Hepatocyte (in vitro differentiated cells): ENCODE measurements around the gene SCARF2. TPM values are rescaled to one million over a fixed set of nuclear protein-coding genes. Genes with fewer than 3 reads are reported as not detected.

ENCODE experiments used
- DNase-seq: peaks from one replicate; pipeline ENCODE4 v3.0.0-alpha.2; 2016; ENCODE audit warnings: low spot score
- H2AFZ ChIP-seq: fragments of 200-600 bp; sonication (generic); 2 replicates; pipeline ENCODE4 v1.6.0; 2016; ENCODE audit warnings: antibody characterized with exemption, mild to moderate bottlenecking
- H3K27ac ChIP-seq: fragments of 200-600 bp; sonication (generic); 2 replicates; pipeline ENCODE4 v1.5.1; 2016; ENCODE audit warnings: mild to moderate bottlenecking
- H3K27me3 ChIP-seq: fragments of 200-600 bp; sonication (generic); 2 replicates; pipeline ENCODE4 v1.6.1; 2016
- H3K36me3 ChIP-seq: fragments of 200-600 bp; sonication (generic); replicated peaks from 2 replicates; pipeline ENCODE4 v1.5.1; 2016; ENCODE audit warnings: low read depth; ENCODE audit not compliant: insufficient read depth
- H3K4me1 ChIP-seq: fragments of 200-600 bp; sonication (generic); 2 replicates; pipeline ENCODE4 v1.5.1; 2016; ENCODE audit warnings: mild to moderate bottlenecking, moderate library complexity; ENCODE audit not compliant: insufficient read depth
- H3K4me2 ChIP-seq: fragments of 200-600 bp; sonication (generic); 2 replicates; pipeline ENCODE4 v1.6.0; 2016
- H3K4me3 ChIP-seq: fragments of 200-600 bp; sonication (generic); 2 replicates; pipeline ENCODE4 v1.5.1; 2016; ENCODE audit warnings: mild to moderate bottlenecking
- H3K79me2 ChIP-seq: fragments of 200-600 bp; sonication (generic); 2 replicates; pipeline ENCODE4 v1.6.0; 2017; ENCODE audit warnings: mild to moderate bottlenecking
- H3K9me2 ChIP-seq: fragments of 200-600 bp; sonication (generic); replicated peaks from 2 replicates; pipeline ENCODE4 v1.6.0; 2017; ENCODE audit warnings: mild to moderate bottlenecking; ENCODE audit not compliant: insufficient read depth
- H3K9me3 ChIP-seq: fragments of 200-600 bp; sonication (generic); 2 replicates; pipeline ENCODE4 v1.5.1; 2016; ENCODE audit warnings: low read depth, mild to moderate bottlenecking
- H4K20me1 ChIP-seq: fragments of 200-600 bp; sonication (generic); 2 replicates; pipeline ENCODE4 v1.6.0; 2016; ENCODE audit warnings: mild to moderate bottlenecking; ENCODE audit not compliant: insufficient read depth, poor library complexity, severe bottlenecking
- CTCF ChIP-seq: fragments of 200-600 bp; sonication (generic); IDR thresholded peaks from 2 replicates; pipeline ENCODE4 v1.5.1; 2016; ENCODE audit warnings: antibody characterized with exemption, mild to moderate bottlenecking; ENCODE audit not compliant: poor library complexity
- EZH2 ChIP-seq: fragments of 200-600 bp; sonication (generic); IDR thresholded peaks from 2 replicates; pipeline ENCODE4 v1.6.1; 2016; ENCODE audit warnings: antibody characterized with exemption, mild to moderate bottlenecking, borderline replicate concordance
- EZH2phosphoT487 ChIP-seq: fragments of 200-600 bp; sonication (generic); IDR thresholded peaks from one replicate; pipeline ENCODE4 v1.6.1; 2018; ENCODE audit warnings: antibody characterized with exemption, mild to moderate bottlenecking, low read depth, moderate library complexity; ENCODE audit not compliant: unreplicated experiment, severe bottlenecking
- WGBS: methylation state at CpG from one replicate; pipeline ENCODE4 v1.1.6; 2016; ENCODE audit warnings: low lambda C conversion rate; ENCODE audit errors: missing lambda C conversion rate; 5-methylcytosine and 5-hydroxymethylcytosine counted together
- polyA plus RNA-seq: library from polyadenylated mRNA; unstranded; fragments of >200 nt; fragmentation: Nextera tagmentation; extraction: Ambion mirVana; gene quantifications from 2 replicates; pipeline ENCODE4 v1.2.1, GENCODE V29; 2016
- total RNA-seq: library from RNA; depleted of rRNA; stranded (reverse); fragments of >200 nt; gene quantifications from 2 replicates; pipeline ENCODE4 v1.2.3, GENCODE V29; 2014

The SCARF2 gene
- total and polyA plus RNA-seq, 2 experiments from 2014 or later: 19.3 to 35.2 TPM

- H3K4me1 ChIP-seq: peaks cover 36% of the 10 kb centered on the region
- no peaks in the 10 kb centered on the region for H3K36me3 ChIP-seq
- peak; percentile 73 for DNase-seq
- no peaks in the 10 kb centered on the region for H3K9me2 ChIP-seq
- no peak for TF ChIP-seq EZH2
- WGBS: 59% methylated on average over 19 of the region's 21 CpGs
- no peak overlapping the region for H3K4me3 ChIP-seq
- H4K20me1 ChIP-seq: no peaks in the 10 kb centered on the region
- H3K79me2 ChIP-seq: no peaks in the 10 kb centered on the region
- H3K27ac ChIP-seq: peak overlapping the region; percentile 94
- H3K9me3 ChIP-seq: no peaks in the 10 kb centered on the region
- no peak overlapping the region for H3K4me2 ChIP-seq
- H3K27me3 ChIP-seq: no peaks in the 10 kb centered on the region
- no peak overlapping the region for H2AFZ ChIP-seq
These were observed 15.2 kb downstream of the SCARF2 start for GRCh38 chr22:20422271-20423007.

- H3K27ac ChIP-seq: peak overlapping the region; percentile 94
- H3K27me3 ChIP-seq: no peaks in the 10 kb centered on the region
- WGBS: 79% methylated on average over 7 of the region's 7 CpGs
- no peaks in the 10 kb centered on the region for H3K79me2 ChIP-seq
- no peaks in the 10 kb centered on the region for H3K36me3 ChIP-seq
- no peak overlapping the region for H3K4me2 ChIP-seq
- DNase-seq: no peak
- H3K4me3 ChIP-seq: no peak overlapping the region
- H3K9me3 ChIP-seq: no peaks in the 10 kb centered on the region
- peaks cover 36% of the 10 kb centered on the region for H3K4me1 ChIP-seq
- TF ChIP-seq EZH2 (no peak), CTCF (no peak), EZH2phosphoT487 (no peak)
- H4K20me1 ChIP-seq: no peaks in the 10 kb centered on the region
- H3K9me2 ChIP-seq: no peaks in the 10 kb centered on the region
- no peak overlapping the region for H2AFZ ChIP-seq
These were observed 16.1 kb downstream of the SCARF2 start for GRCh38 chr22:20421507-20421874.

- H3K27me3 ChIP-seq: no peaks in the 10 kb centered on the region
- no peaks in the 10 kb centered on the region for H3K79me2 ChIP-seq
- H3K9me2 ChIP-seq: no peaks in the 10 kb centered on the region
- H3K27ac ChIP-seq: peak overlapping the region; percentile 94
- TF ChIP-seq EZH2phosphoT487 (no peak), CTCF (no peak), EZH2 (no peak)
- no peak for DNase-seq
- H3K4me1 ChIP-seq: peaks cover 36% of the 10 kb centered on the region
- no peaks in the 10 kb centered on the region for H4K20me1 ChIP-seq
- H3K4me3 ChIP-seq: no peak overlapping the region
- H3K36me3 ChIP-seq: no peaks in the 10 kb centered on the region
- no peak overlapping the region for H2AFZ ChIP-seq
- no peak overlapping the region for H3K4me2 ChIP-seq
- WGBS: 90% methylated on average over 11 of the region's 11 CpGs
- no peaks in the 10 kb centered on the region for H3K9me3 ChIP-seq
These were observed 17.3 kb downstream of the SCARF2 start for GRCh38 chr22:20420157-20420842.

- Histone ChIP-seq H3K9me3 (no peaks in the 10 kb centered on the region), H3K27me3 (no peaks in the 10 kb centered on the region), H4K20me1 (no peaks in the 10 kb centered on the region), H3K36me3 (no peaks in the 10 kb centered on the region), H3K4me3 (no peak overlapping the region), H3K27ac (no peak overlapping the region), H3K79me2 (no peaks in the 10 kb centered on the region), H3K9me2 (no peaks in the 10 kb centered on the region), H2AFZ (no peak overlapping the region), H3K4me2 (no peak overlapping the region), H3K4me1 (peaks cover 33% of the 10 kb centered on the region)
- no peak for DNase-seq
- no peak for TF ChIP-seq CTCF
- TF ChIP-seq EZH2: no peak
- TF ChIP-seq EZH2phosphoT487: no peak
- 98% methylated on average over 2 of the region's 2 CpGs for WGBS
These were observed 18.0 kb downstream of the SCARF2 start for GRCh38 chr22:20419664-20419951.
